NOMO-1 treated with DMSO at 0.1 percent for 48 hours (cell line): ENCODE results near the gene AIP.
A peak's percentile ranks its signal among the peaks of the same experiment; 100 is the strongest.
"Not testable (repeated sequence)": the region's sequence is repeated elsewhere in the genome, so short reads cannot be mapped to it uniquely, and the experiment has no call there.

ENCODE experiments used
- DNase-seq: peaks from one replicate; lab custom pipeline; 2025; ENCODE audit not compliant: unreplicated experiment; lab: John Stamatoyannopoulos, UW

Gene AIP

DNA sequence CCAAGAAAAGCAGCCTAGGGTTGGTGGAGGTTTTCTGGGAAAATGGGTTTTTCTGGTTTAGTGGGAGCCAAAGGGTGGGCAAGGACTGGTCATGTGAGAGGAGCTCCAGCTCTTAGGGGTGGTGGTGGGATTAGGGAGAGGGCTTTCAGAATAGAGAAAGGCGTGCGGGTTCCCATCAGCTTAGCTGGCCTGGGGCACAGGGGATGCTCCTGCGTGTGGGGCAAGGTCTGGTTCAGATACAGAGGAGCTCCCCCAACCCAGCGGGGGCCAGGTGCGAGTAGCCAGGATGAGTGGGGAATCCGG lies 14.4 kb upstream of the AIP start:
- DNase-seq = no peak

GRCh38 chr11:67468759-67469507 lies 13.9 kb upstream of the AIP start, which contains the start of gene TMEM134:
Gene TMEM134 (minus strand): TSS chr11:67469251. CDS start chr11:67469192, 59 bp downstream.
- DNase-seq = peak; percentile 87

- no peak for DNase-seq
Measured at GRCh38 chr11:67469508-67469811, 13.4 kb upstream of the AIP start.

GRCh38 chr11:67470337-67471002 lies 12.4 kb upstream of the AIP start:
- no peak for DNase-seq

- no peak for DNase-seq
Measured at GRCh38 chr11:67472882-67473281, 9.9 kb upstream of the AIP start.

DNA sequence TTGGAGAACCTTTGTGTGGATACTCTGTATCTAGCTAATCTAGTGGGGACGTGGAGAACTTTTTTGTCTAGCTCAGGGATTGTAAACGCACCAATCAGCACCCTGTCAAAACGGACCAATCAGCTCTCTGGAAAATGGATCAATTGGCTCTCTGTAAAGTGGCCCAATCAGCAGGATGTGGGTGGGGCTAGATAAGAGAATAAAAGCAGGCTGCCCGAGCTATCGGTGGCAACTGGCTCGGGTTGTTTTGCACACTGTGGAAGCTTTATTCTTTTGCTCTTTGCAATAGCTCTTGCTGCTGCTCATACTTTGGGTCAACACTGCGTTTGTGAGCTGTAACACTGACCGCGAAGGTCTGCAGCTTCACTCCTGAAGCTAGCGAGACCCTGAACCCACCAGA lies 6.1 kb upstream of the AIP start:
- not testable (repeated sequence) for DNase-seq

- not testable (repeated sequence) for DNase-seq
Measured at GRCh38 chr11:67477344-67478050, 5.3 kb upstream of the AIP start.

DNA sequence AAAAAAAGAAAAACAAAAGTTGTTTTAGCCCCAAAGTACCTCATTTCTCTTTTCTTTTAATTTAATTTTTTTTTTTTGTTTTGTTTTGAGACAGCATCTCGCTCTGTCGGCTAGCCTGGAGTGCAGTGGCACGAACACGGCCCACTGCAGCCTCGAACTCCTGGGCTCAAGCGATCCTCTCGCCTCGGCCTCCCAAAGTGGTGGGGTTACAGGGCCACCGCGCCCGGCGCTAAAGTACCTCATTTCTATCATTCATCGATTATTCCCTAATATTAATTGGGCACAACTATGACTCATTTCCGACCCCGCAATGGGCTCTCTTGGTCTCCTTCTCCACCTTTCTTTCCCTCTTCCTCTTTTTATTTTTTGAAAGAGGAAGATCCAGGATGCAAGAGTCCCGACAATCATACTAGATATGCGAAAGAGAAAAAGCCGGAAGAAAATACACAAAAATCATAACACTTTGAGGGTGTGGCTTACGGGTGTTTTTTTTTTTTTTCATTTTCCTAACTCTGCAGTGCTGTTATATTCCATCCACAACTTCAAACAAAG lies 475 bp upstream of the AIP start:
- DNase-seq = peak; percentile 88

- DNase-seq = no peak
Measured at GRCh38 chr11:67483831-67484665, 1.2 kb downstream of the AIP start.

- DNase-seq = peak; percentile 64
Measured at GRCh38 chr11:67484847-67485311, 2.1 kb downstream of the AIP start.

DNA sequence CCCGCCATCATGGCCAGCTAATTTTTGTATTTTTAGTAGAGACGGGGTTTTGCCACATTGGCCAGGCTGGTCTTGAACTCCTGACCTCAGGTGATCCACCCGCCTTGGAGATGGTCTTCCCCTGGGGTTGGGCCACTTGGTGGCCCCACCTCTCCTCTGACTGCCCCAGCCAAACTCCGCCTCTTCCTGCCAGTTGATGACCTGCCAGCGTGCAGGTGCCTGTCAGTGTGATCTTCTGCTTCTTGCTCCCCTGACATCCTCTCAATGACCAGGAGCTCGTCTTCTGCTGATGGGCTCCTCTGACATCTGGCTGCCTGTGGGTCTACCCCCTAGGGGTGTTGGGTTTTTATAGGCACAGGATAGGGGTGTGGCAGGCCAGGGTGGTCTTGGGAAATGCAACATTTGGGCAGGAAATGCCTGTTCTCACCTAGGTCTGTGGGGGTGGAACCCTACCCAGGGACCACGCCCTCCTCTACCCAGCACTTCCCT lies 3.1 kb downstream of the AIP start:
- not testable (repeated sequence) for DNase-seq

GRCh38 chr11:67486481-67487195 lies 3.8 kb downstream of the AIP start:
- no peak for DNase-seq

GRCh38 chr11:67489203-67489884 lies 6.5 kb downstream of the AIP start:
- no peak for DNase-seq

GRCh38 chr11:67489885-67490726 lies 7.3 kb downstream of the AIP start:
- no peak for DNase-seq

DNA sequence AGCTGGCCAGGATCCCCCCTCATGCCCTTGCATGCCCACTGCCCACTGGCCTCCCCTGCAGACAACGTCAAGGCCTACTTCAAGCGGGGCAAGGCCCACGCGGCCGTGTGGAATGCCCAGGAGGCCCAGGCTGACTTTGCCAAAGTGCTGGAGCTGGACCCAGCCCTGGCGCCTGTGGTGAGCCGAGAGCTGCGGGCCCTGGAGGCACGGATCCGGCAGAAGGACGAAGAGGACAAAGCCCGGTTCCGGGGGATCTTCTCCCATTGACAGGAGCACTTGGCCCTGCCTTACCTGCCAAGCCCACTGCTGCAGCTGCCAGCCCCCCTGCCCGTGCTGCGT lies 7.9 kb downstream of the AIP start:
- DNase-seq = no peak

DNA sequence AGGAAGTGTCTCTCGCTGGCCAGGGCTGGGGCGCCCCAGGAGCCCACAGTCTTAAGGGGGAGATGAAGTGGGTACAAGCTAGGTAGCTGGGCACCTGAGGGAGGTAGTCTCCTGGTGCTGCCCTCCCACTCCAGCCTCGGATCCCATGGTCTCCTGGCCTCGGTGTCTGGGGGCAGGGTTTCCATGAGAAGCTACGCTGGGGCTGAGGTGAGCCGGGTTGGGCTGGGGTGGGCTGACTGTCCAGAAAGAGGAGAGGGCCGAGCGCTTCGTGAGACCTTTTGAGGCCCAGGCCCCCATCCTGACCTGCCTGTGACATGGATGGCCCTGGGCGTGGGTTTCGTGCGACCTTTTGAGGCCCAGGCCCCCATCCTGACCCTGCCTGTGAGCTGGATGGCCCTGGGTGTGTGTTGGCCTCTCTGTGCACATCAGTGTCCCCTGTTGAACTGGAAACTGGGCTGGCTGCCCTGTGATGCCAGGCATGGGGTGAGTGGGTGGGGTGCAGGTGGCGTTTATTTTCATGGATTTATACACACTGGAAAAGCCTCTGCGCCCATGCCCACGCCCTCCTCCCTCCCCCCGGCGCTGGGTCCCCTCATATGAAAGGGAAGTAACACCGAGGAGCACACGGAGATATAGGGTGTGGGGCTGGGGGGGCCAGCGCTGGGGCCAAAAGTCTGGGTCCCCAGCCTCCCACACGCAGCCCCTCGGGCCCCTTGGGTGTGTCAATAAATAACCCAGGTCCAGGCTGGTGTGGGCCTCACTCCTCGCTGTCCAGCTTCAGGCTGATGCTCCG lies 8.6 kb downstream of the AIP start:
- no peak for DNase-seq

DNA sequence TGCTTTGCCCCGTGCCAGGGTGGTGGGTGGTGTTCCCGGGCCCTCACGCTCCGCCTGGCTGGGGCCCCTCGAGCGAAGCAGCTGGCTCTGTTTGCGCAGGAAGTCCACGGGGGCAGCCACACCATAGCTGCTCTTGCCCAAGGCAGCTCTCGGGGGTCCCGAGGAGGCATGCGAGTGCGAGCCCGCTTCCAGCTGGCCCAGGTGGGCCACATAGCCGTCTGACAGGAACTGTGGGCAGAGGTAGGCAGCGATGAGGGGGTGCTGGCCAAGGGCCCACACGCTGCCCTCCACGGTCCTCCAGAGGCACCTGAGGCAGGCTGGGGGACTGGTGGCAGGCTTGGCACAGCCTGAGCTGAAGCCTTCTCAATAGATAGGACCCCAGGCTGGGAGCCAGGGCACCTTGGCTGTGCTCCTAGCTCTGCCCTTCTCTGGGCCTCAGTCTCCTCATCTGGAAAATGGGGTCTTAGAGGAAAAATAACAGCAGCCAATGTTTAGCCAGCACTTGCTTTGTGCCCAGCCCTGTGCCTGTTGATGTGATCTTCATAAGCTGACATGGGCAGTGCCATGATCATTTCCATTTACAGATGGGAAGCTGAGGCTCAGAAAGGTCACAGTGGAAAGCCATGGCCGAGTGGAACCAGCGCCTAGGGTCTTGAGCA lies 9.4 kb downstream of the AIP start:
- no peak for DNase-seq
